Activated CD4-positive, alpha-beta T cell treated with anti-CD3 and anti-CD28 coated beads, Interleukin-2, amount 50 U/mL, for 24 hours (primary cell): ENCODE data around the gene EFTUD2.
A peak's percentile ranks its signal among the peaks of the same experiment; 100 is the strongest.

Source experiments
- DNase-seq, 2 donors: peaks; one replicate each; pipeline ENCODE4 v3.0.0-alpha.2; 2020; ENCODE audit warnings: low read depth in 1 of 2, low spot score in 1 of 2

EFTUD2 gene

GRCh38 chr17:44887971-44888954 is 11.0 kb downstream of the EFTUD2 start:
- DNase-seq: no peak

DNA sequence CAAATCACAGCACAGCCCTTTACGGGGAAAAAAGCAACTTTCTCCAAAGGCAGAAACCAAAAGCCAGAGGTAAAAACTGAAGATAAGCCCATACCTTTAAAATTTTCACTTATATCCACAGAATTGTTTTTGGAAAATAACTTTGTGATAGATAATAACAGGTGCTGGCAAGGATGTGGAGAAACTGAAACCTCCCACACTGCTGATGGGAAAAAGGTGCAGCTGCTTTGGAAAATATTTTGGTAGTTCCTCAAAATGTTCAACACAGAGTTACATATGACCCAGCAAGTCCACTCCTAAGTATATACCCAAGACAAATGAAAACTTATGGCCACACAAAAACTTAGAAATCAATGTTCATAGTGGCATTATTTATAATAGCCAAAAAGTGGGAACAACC is 12.2 kb downstream of the EFTUD2 start:
- no peak for DNase-seq

DNA sequence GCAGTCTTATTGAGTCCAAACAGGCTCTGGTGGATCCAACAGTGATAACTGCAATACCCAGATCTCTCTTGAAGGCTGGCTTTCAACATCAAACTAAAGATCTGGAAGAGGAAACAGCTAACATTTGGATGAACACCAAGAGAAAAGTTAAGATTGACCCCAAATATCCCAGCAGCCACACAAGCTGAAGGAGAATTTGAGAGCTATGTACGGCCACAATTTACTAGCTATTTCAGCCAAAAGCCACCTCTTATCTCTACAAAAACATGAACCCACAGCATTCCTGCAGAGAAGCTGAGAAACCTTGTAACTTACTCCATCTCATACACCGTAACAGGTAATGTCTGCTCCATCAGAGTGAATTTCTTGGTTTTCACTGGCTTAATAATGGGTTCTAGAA is 14.3 kb downstream of the EFTUD2 start:
- no peak for DNase-seq

DNA sequence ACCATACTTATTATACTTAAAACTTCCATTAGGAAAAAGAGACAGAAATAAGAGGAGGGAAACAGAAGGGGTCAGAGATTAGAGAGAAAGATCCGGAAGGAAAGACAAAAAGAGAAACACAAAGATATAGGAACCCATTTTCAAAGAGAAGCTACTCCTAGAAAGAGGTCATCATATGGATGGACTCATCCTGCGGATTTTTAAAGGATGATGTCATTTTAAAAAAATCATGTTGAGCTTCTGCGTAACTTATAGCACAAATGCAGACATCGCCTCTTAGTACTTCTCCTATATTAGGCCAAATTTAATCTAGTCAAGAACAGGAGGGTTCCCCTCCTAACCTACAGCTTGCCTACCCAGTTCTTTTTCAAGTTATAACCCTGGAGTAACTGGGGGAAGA is 18.1 kb downstream of the EFTUD2 start:
- DNase-seq: no peak

- no peak for DNase-seq
These were observed 19.2 kb downstream of the EFTUD2 start for GRCh38 chr17:44880062-44880461.

DNA sequence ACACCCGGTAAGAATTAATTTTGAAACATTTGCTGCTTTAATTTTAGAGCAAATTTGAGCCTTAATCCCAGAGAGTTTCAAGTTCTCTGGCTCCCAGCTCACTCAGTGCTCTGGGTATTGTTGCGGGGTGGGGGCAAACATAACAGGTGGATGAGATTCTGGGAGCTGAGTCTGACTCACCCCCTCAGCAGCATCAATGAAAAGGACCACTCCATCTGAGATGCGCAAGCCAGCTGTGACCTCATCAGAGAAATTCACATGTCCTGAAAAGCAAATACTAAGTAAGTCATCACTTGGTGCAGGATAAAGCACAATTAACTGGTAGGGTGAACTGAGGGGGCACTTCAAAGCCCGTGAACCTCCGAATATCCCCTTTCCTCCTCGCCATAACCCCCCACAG is 19.9 kb downstream of the EFTUD2 start:
- DNase-seq: no peak

- no peak for DNase-seq
These were observed 20.5 kb downstream of the EFTUD2 start for GRCh38 chr17:44878627-44879221.

DNA sequence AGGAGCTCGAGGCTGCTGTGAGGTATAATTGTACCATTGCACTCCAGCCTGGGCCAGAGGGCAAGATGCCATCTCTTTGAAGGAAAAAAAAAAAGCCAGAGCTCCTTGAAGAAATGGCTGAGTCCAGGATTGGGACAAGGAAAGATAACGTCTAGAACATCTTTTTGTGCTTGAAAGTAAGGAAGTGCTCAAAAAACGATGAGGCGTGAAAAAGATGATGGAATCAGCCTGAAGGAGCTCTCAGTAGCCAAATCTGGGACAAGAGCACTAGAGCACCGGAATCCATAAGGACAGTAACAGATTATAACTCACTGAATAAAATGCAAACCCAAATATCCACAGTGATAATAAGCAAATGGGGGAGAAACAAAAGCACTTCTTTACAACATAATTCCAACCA is 22.1 kb downstream of the EFTUD2 start:
- no peak for DNase-seq

DNA sequence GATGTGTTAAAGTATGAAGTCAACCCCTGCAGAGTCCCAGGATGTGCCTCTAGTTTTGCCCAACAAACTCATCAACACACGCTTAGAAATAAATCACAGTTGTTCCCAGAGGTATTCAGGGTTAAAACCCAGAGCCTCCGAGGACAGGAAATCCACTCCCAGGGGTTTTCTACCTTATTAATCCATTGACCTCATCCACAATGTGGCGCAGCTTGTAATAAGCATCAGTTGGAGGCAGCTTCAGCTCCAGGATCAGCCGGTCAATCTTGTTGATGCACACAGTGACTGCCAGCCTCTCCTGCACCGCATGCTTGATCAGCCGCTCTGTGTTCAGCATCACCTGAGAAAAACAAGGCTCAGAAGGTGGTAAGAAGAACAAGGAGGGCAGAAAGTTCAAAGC is 23.5 kb downstream of the EFTUD2 start:
- DNase-seq: no peak

DNA sequence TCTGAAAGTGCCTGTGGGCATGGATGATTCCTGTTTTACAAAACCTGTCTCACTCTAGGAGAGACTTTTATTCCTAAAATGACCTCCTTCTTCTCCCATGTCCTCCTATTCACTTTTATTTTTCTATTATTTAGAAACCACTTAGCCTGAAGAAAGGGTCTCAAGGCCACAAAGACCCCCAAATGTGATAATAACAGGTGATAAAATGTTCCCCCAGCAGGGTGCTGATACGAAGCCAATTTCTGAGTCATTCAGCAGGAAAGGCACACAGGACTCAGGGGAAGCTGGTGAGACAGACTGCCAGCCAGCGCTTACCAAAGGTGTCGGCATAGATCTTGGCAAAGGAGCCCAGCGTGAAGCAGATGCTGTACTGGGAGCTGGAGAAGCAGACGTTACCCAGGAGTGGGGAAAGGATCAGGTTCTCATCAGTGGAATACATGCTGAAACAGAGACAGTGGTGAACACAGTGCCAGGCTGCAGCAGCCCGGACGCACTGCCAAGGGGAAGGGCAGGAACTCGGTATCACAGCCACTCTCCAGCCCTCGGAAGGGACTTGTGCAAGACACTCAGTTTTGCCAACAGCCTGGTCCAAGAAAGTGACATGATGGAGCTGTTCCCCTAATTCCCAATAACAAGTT is 27.0 kb downstream of the EFTUD2 start:
- DNase-seq: no peak

DNA sequence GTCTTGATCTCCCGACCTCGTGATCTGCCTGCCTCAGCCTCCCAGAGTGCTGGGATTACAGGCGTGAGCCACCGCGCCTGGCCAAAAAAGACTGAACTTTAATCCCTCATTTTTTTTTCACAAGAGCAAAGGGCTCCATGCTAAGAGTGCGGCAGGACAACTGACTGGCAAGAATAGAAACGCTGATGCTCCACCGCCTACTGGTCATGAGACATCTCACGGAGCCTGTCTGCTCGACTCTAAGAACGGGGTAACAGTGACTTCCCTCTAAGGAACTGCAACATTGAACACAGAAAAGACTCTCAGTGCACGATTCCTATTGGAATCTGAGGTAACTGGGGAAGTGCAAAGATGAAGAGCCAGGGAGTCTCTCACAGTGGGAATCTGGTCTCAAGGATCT is 27.7 kb downstream of the EFTUD2 start:
- DNase-seq: no peak

- DNase-seq: no peak
These were observed 31.4 kb downstream of the EFTUD2 start for GRCh38 chr17:44867841-44868240.

DNA sequence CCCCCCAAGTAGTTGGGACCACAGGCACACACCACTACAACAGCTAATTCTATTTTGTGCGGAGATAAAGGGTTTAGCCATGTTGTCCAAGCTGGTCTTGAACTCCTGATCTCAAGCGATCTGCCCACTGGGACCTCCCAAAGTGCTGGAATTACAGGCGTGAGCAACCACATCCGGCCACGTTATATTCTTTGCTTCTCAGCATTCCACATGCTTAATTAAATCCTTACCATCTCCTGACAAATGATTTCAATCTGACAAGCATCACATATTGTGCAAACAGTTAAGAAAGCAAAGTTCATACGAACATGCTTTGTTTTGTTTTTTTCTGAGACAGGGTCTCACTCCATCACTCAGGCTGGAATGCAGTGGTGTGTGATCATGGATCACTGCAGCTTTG is 33.3 kb downstream of the EFTUD2 start:
- no peak for DNase-seq

- DNase-seq: peak; percentile 32 to 67
These were observed 34.0 kb downstream of the EFTUD2 start for GRCh38 chr17:44865231-44865660.

DNA sequence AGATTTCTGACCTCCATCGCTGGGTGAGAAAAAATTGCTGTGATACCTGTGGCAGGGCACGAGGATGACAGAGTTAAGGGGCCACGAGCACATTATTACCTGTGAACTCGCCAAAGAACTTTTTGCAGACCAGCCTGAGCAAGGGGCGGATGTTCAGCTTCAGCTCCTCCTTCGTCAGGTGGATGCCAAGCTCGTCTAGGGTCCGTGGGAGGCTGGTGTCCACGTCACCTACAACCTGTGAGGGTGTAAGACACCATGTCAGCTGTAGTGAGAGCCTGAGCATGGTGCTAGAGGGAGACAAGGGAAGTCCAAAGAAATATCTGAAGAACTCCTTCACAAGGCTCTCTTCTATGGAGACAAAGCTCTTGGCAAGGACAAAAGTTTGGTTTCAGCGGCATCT is 34.4 kb downstream of the EFTUD2 start:
- DNase-seq: no peak

DNA sequence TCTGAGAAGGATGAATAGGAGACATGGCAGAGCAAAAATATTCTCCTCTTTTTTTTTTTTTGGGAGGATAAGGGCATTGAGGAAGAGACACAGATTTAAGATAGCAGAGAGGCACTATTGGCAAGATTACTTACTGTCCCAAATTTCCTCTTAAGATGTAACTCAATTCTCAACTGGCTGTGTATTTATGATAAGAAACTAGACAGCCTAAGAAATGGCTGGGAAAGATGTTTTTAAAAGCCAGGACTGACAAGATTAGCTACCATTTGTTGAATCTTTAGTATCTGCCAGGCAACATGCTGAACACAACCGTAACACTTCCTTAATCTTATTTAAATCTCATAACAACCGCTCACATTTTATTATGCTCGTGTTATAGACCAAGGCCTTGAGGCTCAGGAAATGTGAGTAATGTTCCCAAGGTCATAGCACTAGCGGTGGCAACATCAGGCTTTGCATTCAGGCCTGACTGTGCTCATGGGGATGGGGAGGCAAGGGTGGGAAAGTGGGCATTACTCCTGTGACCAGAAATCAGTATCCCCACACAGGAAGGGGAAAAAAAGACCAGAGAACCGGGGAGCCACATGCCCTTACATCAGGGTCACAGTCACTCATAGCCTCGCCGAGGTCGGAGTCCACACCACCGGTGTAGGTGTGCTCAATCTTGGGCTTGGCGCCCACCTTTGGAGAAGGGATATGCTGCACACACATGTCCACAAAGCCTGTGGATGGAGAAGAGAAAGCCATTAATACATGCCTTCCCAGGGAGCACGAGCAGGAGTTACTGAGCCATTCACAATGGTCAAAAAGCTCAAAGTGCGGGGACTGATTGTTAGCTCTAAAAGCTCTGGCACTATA is 36.0 kb downstream of the EFTUD2 start:
- no peak for DNase-seq

GRCh38 chr17:44862278-44862914 is 36.8 kb downstream of the EFTUD2 start:
- DNase-seq: no peak

DNA sequence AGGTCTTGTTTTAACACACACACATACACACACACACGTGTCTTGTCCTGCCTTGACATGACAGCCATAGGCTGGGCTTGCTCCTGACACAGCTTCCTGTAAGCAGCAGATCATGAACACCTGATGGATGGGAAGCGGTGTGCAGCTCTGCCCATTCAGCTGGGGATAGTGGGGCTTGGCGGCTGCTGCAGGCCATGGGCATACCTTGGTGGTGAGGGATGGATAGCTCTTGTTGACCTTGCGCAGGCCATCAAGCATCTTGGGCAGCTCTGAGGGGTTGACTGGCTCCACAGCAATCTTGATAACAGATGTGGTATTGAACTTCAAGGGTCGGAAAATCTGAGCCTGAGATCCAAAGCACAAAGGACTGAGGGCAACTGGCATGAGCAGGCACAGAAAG is 39.5 kb downstream of the EFTUD2 start:
- no peak for DNase-seq

GRCh38 chr17:44854192-44854591 is 45.1 kb downstream of the EFTUD2 start:
- no peak for DNase-seq

DNA sequence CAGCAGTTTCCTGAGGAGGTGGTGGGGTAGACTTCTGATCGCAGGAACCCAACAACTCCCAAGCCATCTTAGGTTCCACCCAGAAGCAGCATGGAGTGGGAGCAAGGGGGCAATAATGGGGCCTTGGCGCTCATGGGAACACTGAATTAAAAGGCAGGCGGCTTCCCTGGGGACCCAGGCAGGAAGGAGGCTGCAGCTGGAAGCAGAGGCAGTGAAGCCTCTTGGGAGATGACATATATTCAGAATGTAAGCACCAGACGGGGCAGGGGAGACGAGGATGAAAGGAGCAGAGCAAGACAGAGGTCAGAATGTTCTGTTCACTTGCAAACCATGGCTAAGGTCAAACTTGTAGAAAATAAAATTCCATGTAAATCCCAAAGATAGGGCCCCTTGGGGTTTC is 48.6 kb downstream of the EFTUD2 start:
- DNase-seq: no peak

- no peak for DNase-seq
These were observed 49.2 kb downstream of the EFTUD2 start for GRCh38 chr17:44850025-44850424.
